Omental fat pad (tissue), 4 donors: ENCODE measurements around the gene SDK1. TPM values are rescaled to one million over a fixed set of nuclear protein-coding genes. Genes with fewer than 3 reads are reported as not detected.
"Not testable (repeated sequence)": the region's sequence is repeated elsewhere in the genome, so short reads cannot be mapped to it uniquely, and the experiment has no call there.

Source experiments
- ATAC-seq: fragments of 150-250 bp; one replicate; pipeline ENCODE4 v1.9.1; 2016; ENCODE audit warnings: mild to moderate bottlenecking, moderate library complexity; ENCODE audit not compliant: low FRiP score
- DNase-seq: peaks from one replicate; pipeline ENCODE4 v3.0.0-alpha.2; 2019; ENCODE audit warnings: low spot score
- total RNA-seq, 4 donors: library from RNA; depleted of rRNA; stranded (reverse); fragments of >200 nt; gene quantifications; one replicate each; pipeline ENCODE4 v1.1.0, GENCODE V29; 2016
- TF ChIP-seq, protein P1 (sequence below), 3 donors: fragments of 450-650 bp; IDR thresholded peaks; one replicate each; pipeline ENCODE4 v1.5.1; 2016 to 2017; ENCODE audit warnings: antibody characterized with exemption in 3 of 3, mild to moderate bottlenecking in 3 of 3, moderate library complexity in 2 of 3

Gene SDK1
- total RNA-seq, 4 donors from 2014 or later, result 2.5 to 14.7 (median 5.4) TPM

DNA sequence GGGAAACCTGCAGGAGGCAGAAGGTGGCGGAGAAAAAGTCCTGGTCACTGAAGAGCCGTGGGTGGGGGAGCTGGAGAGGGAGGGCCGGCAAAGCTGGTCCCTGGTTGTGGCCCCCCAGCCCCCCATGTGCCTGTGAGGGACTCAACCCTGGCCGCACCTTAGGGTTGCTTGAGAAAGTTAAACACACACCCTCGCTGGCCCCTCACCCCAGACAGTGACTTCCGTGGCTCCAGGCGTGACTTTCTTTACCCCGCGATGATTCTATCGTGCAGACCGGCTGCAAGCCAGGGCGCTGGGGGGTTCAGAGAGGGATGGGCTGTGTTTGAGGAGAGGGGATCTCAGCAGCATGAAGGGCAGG is 933.4 kb downstream of the SDK1 start:
- no peak for DNase-seq
- ATAC-seq, result no peak
- TF ChIP-seq, protein P1, sequence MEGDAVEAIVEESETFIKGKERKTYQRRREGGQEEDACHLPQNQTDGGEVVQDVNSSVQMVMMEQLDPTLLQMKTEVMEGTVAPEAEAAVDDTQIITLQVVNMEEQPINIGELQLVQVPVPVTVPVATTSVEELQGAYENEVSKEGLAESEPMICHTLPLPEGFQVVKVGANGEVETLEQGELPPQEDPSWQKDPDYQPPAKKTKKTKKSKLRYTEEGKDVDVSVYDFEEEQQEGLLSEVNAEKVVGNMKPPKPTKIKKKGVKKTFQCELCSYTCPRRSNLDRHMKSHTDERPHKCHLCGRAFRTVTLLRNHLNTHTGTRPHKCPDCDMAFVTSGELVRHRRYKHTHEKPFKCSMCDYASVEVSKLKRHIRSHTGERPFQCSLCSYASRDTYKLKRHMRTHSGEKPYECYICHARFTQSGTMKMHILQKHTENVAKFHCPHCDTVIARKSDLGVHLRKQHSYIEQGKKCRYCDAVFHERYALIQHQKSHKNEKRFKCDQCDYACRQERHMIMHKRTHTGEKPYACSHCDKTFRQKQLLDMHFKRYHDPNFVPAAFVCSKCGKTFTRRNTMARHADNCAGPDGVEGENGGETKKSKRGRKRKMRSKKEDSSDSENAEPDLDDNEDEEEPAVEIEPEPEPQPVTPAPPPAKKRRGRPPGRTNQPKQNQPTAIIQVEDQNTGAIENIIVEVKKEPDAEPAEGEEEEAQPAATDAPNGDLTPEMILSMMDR (IDR thresholded peaks at IDR 0.05), result no peak

DNA sequence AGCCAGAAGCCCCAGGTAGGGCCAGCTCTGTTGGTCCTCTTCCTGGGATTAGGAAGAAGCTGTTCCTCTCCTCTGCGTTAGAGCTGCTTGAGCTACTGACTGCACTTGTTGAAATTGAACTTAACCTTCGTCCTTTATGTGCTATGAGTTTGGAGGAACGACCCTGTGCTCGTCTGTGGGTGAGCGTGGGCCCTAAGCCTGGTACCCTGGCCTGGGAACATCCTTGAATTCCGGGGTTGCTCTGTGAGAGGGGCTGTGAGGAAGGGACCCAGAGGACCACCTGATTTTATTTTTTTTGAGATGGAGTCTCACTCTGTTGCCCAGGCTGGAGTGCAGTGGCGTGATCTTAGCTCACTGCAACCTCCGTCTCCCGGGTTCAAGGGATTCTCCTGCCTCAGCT is 933.8 kb downstream of the SDK1 start:
- ATAC-seq (no peak), DNase-seq (no peak)
- TF ChIP-seq, protein P1 (IDR thresholded peaks at IDR 0.05), result no peak

DNA sequence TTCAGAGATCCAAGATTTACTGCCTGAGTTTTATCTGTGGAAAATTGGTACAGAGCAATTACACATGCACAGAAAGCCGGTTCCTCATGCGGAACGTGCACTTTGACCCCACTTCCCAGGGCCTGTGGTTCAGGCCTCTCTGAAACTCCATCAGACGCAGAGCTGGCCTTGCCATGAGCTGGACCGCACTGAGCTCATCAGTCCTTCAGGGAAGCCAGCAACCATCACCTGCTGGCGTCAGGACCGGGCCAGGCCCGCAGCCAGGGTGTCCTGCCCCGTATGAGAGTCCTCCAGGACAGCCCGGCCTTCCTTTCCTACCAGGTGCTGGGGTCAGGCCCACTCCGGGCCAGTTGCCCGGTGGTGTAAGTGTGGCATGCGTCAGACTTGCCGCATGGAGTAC is 934.5 kb downstream of the SDK1 start:
- ATAC-seq (no peak), DNase-seq (no peak)
- TF ChIP-seq, protein P1 (IDR thresholded peaks at IDR 0.05), result no peak

DNA sequence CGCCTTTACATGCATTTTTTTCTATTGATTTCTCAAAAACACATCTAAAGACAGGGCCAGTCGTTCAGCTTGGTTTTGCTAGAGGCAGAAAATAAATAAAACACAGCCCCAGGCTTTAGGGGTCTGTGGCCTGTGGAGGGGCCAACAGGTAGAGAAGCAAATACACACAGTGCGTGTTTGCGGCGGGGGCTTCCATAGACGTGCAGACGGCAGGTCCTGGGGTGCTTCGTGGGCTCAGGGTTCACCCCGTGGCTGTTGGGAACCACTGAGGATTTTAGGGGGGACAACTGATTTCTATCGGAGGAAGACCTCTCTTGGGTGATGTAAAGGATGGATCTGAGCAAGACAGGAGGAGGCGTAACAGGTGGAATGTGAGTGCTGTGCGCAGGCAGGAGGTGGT is 935.3 kb downstream of the SDK1 start:
- DNase-seq (no peak), ATAC-seq (no peak)
- TF ChIP-seq, protein P1 (IDR thresholded peaks at IDR 0.05), result no peak

DNA sequence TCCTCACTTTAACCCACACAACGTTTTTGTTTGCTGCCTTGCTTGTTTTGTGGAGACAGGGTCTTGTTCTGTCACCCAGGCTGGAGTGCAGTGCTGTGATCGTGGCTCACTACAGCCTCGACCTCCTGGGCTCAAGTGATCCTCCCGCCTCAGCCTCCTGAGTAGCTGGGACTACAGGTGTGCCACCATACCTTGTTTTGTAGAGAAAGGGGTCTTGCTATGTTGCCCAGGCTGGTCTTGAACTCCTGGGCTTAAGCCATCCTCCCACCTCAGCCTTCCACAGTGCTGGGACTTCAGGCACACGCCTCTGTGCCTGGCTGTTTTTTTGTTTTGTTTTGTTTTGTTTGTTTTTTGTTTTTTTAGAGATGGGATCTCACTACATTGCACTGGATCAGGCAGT is 935.8 kb downstream of the SDK1 start:
- not testable (repeated sequence) for DNase-seq, ATAC-seq

DNA sequence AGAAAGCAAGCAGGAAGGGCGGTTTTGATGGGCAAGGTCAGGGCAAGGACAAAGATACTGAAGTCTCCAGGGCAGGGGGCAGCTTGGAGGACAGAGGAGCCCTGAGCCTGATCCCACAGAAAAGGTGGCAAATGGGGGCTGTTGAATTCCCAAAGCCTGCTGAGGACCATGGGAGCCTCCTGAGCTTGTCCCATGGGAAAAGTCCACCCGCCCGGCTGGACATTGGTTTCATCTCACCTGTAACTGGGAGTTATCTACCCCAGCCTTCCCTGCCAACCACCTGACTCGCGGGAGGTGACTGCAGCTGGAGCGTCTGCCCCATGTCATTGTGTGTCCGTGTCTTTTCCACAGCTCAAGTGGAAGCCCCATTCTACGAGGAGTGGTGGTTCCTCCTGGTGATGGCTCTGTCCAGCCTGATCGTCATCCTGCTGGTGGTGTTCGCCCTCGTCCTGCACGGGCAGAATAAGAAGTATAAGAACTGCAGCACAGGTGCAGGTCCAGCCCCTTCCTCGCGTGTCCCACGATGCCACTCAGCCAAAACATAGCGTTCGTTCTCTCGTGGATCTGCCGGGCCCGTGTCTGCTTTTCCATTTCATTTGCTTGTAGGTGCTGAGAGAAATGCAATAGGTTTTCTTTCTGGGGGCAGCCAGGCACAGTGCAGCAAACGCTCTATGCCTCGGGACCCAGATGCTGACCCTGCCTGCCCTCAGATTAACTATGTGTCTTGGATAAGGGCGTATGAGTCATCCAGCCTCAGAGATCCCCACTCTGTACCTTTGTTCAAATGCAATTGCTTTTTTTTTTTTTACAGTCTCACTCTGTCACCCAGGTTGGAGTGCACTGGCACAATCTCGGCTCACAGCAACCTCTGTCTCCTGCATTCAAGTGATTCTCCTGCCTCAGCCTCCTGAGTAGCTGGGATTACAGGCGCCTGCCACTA is 936.5 kb downstream of the SDK1 start:
- DNase-seq (no peak), ATAC-seq (no peak)
- TF ChIP-seq, protein P1 (IDR thresholded peaks at IDR 0.05), result no peak

DNA sequence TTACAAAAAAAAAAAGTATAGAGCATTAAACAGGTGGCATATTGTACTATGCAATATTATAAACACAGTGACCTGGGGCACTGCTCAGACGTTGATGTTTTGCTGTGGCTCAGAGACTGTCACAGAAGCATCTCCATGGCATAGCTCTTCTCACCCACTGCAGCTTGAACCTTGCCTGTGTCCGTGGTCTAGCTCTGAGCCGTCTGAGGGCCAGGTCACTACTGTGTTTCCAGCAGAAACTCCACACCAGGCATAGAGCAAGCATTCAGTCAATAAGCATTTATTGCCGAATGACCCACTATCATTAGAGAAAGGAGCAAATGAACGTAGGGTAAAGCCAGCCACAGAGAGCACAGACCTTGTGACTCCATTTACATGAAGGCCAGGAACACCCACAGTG is 937.8 kb downstream of the SDK1 start:
- TF ChIP-seq, protein P1 (IDR thresholded peaks at IDR 0.05), result no peak
- DNase-seq (no peak), ATAC-seq (no peak)
